Muscle of back (tissue), 11 donors: ENCODE data around the gene EGFLAM. TPM values are rescaled to one million over a fixed set of nuclear protein-coding genes. Genes with fewer than 3 reads are reported as not detected.
A peak's percentile ranks its signal among the peaks of the same experiment; 100 is the strongest.
"Not testable (repeated sequence)": the region's sequence is repeated elsewhere in the genome, so short reads cannot be mapped to it uniquely, and the experiment has no call there.

ENCODE experiments used
- DNase-seq, 3 donors: peaks; one replicate each; pipeline versions ENCODE4 v3.0.0 to v3.0.0-alpha.2; 2013
- polyA plus RNA-seq, 10 donors: library from polyadenylated mRNA; unstranded; fragments of 120-200 nt; gene quantifications; one replicate each; pipeline ENCODE4 v1.2.1, GENCODE V29; 2013; ENCODE audit not compliant: insufficient read length in 10 of 10

The EGFLAM gene
- polyA plus RNA-seq, 10 donors = 33.6 to 49.9 (median 45.7) TPM

DNA sequence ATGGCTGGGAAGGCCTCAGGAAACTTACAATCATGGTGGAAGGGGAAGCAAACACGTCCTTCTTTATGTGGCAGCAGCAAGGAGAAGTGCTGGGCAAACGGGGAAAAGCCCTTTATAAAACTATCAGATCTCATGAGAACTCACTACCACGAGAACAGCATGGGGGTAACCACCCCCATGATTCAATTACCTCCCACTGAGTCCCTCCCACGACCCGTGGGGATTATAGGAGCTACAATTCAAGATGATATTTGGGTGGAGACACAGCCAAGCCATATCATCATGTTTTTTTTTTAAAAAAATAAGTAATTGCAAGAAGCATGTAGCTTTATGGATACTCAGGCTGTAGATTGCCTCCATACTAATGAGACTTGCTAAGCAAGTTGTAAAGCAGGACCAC, 157.4 kb downstream of the EGFLAM start:
- DNase-seq = not testable (repeated sequence)

DNA sequence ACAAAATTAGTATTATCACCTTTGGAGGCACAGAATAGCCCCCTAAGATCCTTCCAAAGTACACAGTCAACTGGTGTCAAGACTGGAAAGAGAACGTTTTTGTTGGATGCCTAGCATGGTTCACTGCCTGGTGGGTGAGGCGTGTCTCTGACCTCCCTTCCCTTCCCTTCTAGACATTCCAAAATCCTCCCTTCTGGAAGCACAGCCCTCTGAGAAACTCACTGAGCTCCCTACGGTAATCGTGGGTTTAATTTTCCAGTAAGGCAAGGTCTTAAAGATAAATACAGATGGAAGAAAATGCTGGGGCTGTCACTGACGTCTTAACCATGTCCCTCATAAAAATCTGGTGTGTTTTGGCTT, 159.3 kb downstream of the EGFLAM start:
- no peak for DNase-seq

GRCh38 chr5:38420246-38420645, 161.9 kb downstream of the EGFLAM start:
- DNase-seq = no peak

DNA sequence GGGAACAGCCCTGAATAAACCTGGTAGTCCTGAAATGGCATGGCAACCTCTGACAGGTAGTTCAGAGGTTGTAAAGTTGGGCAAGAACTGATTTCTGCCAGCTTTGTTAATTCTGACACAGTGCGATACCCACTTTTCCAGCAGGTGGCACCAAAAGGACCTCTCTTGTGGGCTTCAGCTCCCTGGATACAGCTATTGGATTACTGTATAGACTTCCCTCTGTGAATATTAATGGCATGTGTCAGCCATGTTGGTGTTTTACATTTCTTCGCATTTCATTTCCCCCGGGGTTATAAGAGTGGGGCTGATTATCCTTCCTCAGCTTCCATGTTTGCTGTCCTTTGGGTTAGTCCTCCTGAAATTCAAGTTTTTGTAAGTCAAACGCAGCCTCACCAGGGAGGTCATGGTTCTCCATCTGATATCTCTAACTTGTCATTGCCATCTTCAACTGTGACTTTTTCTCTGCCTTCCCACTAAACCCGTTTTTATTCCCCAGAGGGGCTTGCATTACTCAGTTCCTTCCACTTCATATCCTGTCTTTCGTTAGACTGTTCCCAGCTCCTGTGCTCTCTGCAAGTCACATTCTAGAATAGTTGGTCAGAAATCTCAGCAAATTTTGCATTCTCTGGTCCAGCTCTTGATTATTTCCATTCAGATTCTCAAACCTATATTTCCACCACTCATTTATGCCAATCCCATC, 162.5 kb downstream of the EGFLAM start:
- DNase-seq = peak; percentile 41 to 66 (median 62)

DNA sequence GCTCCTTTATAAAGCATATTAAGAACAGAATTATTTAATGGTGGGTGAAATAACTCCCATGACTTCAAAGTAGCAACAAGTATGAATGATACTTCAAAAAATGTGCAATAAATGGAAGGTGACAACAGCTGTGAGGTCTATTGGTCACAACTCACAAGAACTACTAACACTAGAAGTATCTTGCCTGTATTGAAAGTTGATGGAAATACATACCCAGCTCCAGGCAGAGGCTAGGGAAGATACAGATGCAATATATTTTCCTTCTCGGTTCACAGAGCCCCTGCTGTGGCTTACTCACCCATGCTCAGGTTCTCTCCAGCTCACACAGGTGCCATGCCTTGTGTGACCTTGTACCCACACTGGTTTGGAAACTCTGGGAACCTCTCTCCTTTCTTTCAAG, 164.3 kb downstream of the EGFLAM start:
- DNase-seq = no peak

GRCh38 chr5:38423276-38424147, 165.2 kb downstream of the EGFLAM start:
- DNase-seq = no peak

GRCh38 chr5:38424148-38425060, 166.0 kb downstream of the EGFLAM start:
- no peak for DNase-seq

DNA sequence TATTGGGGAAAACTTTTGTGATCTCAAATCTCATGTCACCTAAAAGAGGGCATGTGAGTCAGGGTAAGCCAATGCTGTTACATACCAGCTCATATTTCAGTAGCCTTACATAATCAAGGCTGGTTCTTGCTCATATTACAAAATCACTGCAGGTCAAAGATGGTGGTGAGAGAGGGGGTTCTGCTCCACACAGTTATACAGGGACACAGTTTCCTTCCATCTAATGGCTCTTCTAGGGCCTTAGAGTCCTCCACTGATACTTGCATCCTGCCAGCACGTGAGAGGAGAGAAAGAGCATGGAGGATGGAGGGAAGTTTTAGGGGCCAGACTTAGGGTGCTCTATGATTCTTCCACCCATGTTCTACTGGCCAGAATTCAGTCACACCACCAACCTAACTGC, 168.1 kb downstream of the EGFLAM start:
- no peak for DNase-seq

- no peak for DNase-seq
Measured at GRCh38 chr5:38426986-38427950, 168.9 kb downstream of the EGFLAM start.

DNA sequence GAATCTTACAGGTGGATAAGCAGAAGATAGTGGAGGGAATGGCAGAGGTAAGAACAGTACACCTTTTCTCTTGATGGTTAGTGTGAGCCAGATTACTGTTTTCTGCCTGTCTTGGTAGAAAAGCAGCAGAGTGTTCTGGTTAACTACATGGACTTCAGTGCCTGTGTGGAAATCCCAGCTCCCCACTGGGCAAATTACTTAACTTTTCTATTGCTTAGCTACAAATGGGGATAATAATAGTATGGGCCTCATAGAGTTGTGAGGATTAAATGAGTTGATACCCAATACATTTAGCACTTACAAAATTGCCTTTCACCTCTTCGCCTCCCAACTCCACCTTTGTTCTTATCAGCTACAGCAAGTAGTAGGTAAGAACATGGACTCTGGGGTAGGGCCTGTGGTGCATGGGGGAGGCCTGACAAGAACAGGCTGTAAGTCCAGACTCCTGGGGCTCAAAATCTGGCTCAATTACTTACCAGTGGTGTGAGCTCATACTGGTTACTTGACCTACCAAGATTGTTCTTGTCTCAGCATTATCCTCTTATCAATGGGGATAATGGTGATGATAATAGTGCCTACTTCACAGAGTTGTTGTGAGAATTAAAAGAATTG, 173.0 kb downstream of the EGFLAM start:
- no peak for DNase-seq

- DNase-seq = peak; percentile 67 to 92 (median 69)
Measured at GRCh38 chr5:38433160-38433861, 175.0 kb downstream of the EGFLAM start.

GRCh38 chr5:38434966-38435705, 176.8 kb downstream of the EGFLAM start:
- DNase-seq = no peak

DNA sequence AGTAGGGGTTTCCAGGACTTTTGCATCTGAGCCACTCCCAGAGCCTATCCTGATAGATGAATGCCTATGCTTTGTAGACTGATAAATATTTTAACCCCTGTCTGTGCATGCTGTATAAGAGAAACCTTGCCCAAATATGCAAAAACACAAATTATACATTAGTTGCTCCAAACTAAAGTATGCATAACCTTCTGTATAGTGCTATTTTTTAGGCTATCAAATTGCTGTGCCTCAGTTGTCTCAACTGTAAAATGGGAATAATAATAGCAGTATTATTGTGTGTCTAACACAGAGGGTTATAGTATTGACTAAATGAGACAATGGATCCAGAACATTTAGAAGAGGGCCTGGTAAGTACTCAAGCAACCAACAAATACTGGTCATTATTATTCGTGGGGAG, 180.4 kb downstream of the EGFLAM start:
- DNase-seq = no peak

GRCh38 chr5:38441453-38442246, 183.3 kb downstream of the EGFLAM start:
- peak; percentile 90 to 96 (median 92) for DNase-seq

GRCh38 chr5:38442247-38442573, 183.9 kb downstream of the EGFLAM start:
- no peak for DNase-seq

DNA sequence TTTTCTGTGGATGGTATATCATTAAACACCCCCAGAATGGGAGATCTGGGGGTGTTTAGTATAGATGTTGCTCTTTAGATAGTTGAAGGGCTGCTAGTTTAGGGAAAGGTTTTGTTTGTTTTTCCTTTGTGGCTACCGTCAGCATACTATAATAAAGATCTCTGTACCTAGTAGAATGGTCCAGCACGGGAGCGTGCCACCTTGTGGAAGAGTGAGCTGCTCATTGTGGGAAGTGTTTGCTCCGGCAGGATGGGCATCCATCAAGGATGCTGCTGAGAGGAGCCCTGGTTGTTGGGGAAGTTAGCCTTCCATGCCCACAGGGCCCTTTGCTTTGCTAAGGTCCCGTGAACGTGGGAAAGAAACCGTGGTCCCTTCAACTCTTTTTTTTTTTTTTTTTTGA, 185.0 kb downstream of the EGFLAM start:
- DNase-seq = no peak

GRCh38 chr5:38445374-38446028, 187.1 kb downstream of the EGFLAM start:
- peak in 1 of 3 donors; percentile 49 for DNase-seq

DNA sequence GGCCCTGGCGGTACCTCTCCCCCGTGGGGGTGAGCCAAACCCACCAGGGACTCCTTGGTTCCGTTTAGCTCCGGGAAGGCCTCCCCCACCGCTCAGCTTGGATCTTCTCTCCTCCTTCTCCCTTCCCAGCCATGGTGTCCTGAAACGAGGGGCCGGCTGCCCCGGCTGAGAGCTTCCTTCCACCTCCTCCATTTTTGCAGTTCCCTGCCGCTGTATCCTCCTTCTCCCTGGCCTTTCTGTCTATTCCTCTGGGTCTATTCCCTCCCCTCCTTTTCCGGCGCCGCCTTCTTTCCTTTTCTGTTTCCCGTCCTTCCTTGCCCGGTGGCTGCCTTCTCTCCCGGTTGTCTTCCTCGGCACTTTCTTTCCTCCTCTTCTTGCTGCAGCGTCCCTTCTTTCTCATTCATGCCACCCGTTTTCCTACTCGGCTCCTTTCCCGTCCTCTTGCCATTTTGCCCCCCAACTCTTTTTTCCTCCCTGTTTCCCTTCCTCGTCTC, 187.7 kb downstream of the EGFLAM start:
- peak in 1 of 3 donors; percentile 30 for DNase-seq
